Stimulated activated CD8-positive, alpha-beta memory T cell treated with anti-CD3 and anti-CD28 coated beads, Interleukin-12 subunit alpha, Interleukin-12 subunit beta, amount 100 ng/mL, for 1 hour (primary cell): Measurements from ENCODE around the gene METTL27.
"Not testable (repeated sequence)": the region's sequence is repeated elsewhere in the genome, so short reads cannot be mapped to it uniquely, and the experiment has no call there.

Experiments used
- DNase-seq: peaks from one replicate; pipeline ENCODE4 v3.0.0-alpha.2; 2020; ENCODE audit warnings: low read depth

Gene METTL27

GRCh38 chr7:73820013-73820412 lies 22.3 kb downstream of the METTL27 start:
- DNase-seq, result no peak

GRCh38 chr7:73817121-73817520 lies 25.2 kb downstream of the METTL27 start:
- no peak for DNase-seq

- DNase-seq, result no peak
Observed at GRCh38 chr7:73815436-73815835, 26.9 kb downstream of the METTL27 start.

- DNase-seq, result no peak
Observed at GRCh38 chr7:73812996-73813395, 29.3 kb downstream of the METTL27 start.

GRCh38 chr7:73811760-73812168 lies 30.6 kb downstream of the METTL27 start:
- peak; percentile 36 for DNase-seq

GRCh38 chr7:73810998-73811360 lies 31.3 kb downstream of the METTL27 start:
- DNase-seq, result no peak

GRCh38 chr7:73809467-73809951 lies 32.8 kb downstream of the METTL27 start:
- no peak for DNase-seq

GRCh38 chr7:73802459-73802858 lies 39.9 kb downstream of the METTL27 start:
- no peak for DNase-seq

GRCh38 chr7:73801577-73801976 lies 40.7 kb downstream of the METTL27 start:
- no peak for DNase-seq

GRCh38 chr7:73799282-73800141 lies 42.8 kb downstream of the METTL27 start:
- no peak for DNase-seq

- DNase-seq, result not testable (repeated sequence)
Observed at GRCh38 chr7:73797176-73797575, 45.1 kb downstream of the METTL27 start.

- DNase-seq, result not testable (repeated sequence)
Observed at GRCh38 chr7:73796656-73797055, 45.7 kb downstream of the METTL27 start.

GRCh38 chr7:73795188-73795587 lies 47.1 kb downstream of the METTL27 start:
- DNase-seq, result not testable (repeated sequence)

GRCh38 chr7:73791170-73791690 lies 51.1 kb downstream of the METTL27 start:
- not testable (repeated sequence) for DNase-seq

- no peak for DNase-seq
Observed at GRCh38 chr7:73789051-73789450, 53.3 kb downstream of the METTL27 start.

GRCh38 chr7:73787786-73788048 lies 54.6 kb downstream of the METTL27 start:
- not testable (repeated sequence) for DNase-seq

GRCh38 chr7:73786588-73786987 lies 55.7 kb downstream of the METTL27 start:
- no peak for DNase-seq
